Measurements from ENCODE around the gene ETV4. TPM values are rescaled to one million over a fixed set of nuclear protein-coding genes. Genes with fewer than 3 reads are reported as not detected.

ETV4 gene
- total RNA-seq, 1 experiment from 2014 or later = 37.8 TPM

DNA sequence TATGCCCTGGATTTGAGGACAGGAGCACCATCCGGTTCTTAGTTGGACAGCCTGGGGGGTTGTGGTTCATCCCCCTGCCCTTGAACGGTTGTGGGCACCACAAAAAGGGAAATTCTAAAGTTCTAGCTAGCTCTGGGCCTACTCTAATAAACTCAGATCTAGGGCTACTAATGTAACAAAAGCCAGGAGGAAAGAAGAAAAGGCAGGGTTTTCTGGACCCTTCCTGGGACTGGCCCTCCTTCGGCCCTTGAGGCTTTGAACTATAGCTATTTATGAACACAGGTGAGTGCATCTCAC, 15.1 kb downstream of the ETV4 start:
- peaks cover 46% of the 10 kb centered on the region for H3K36me3 Mint-ChIP-seq (ENCODE audit: insufficient read depth, unreplicated experiment)
- POLR2A ChIA-PET = no interaction called here
- Histone ChIP-seq H3K27me3 (replicated peaks; ENCODE audit: control insufficient read depth, insufficient read depth, low read length) (no peaks in the 10 kb centered on the region), H3K9me3 (no peaks in the 10 kb centered on the region), H3K4me1 (peaks cover 10% of the 10 kb centered on the region), H3K4me3 (ENCODE audit: low read depth, low read length) (no peak overlapping the region), H3K36me3 (ENCODE audit: control insufficient read depth, insufficient read depth, low read length) (peaks cover 2% of the 10 kb centered on the region; the same call in 1 of the 2 replicates)
- TF ChIP-seq, protein P1, sequence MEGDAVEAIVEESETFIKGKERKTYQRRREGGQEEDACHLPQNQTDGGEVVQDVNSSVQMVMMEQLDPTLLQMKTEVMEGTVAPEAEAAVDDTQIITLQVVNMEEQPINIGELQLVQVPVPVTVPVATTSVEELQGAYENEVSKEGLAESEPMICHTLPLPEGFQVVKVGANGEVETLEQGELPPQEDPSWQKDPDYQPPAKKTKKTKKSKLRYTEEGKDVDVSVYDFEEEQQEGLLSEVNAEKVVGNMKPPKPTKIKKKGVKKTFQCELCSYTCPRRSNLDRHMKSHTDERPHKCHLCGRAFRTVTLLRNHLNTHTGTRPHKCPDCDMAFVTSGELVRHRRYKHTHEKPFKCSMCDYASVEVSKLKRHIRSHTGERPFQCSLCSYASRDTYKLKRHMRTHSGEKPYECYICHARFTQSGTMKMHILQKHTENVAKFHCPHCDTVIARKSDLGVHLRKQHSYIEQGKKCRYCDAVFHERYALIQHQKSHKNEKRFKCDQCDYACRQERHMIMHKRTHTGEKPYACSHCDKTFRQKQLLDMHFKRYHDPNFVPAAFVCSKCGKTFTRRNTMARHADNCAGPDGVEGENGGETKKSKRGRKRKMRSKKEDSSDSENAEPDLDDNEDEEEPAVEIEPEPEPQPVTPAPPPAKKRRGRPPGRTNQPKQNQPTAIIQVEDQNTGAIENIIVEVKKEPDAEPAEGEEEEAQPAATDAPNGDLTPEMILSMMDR (IDR thresholded peaks at IDR 0.05; ENCODE audit: insufficient read depth in 1 of 2, low read depth in 1 of 2, low read length in 1 of 2, severe bottlenecking in 1 of 2, unreplicated experiment in 1 of 2) = no peak
- H3K27me3 Mint-ChIP-seq (ENCODE audit: insufficient read depth, unreplicated experiment) = no peaks in the 10 kb centered on the region
- intact Hi-C loops (cut with micrococcal nuclease; ENCODE audit: unreplicated experiment) = no loop called here
- H3K9me3 Mint-ChIP-seq (ENCODE audit: unreplicated experiment) = no peaks in the 10 kb centered on the region
- no TSS peak for BruUV-seq (replicated peaks)
- H3K4me1 Mint-ChIP-seq (ENCODE audit: low read depth, unreplicated experiment) = peaks cover under 1% of the 10 kb centered on the region
- no peak overlapping the region for H3K4me3 Mint-ChIP-seq (ENCODE audit: unreplicated experiment)
- no peak overlapping the region for H3K27ac Mint-ChIP-seq (ENCODE audit: unreplicated experiment)
- DNase-seq = no peak
- CTCF ChIA-PET = no interaction called here

GRCh38 chr17:43530288-43531081, 15.7 kb downstream of the ETV4 start:
- Histone ChIP-seq H3K27me3 (replicated peaks; ENCODE audit: control insufficient read depth, insufficient read depth, low read length) (no peaks in the 10 kb centered on the region), H3K9me3 (no peaks in the 10 kb centered on the region), H3K4me1 (peaks cover 12% of the 10 kb centered on the region), H3K4me3 (ENCODE audit: low read depth, low read length) (no peak overlapping the region), H3K36me3 (ENCODE audit: control insufficient read depth, insufficient read depth, low read length) (peaks cover 2% of the 10 kb centered on the region; the same call in 1 of the 2 replicates)
- Mint-ChIP-seq H3K9me3 (ENCODE audit: unreplicated experiment) (no peaks in the 10 kb centered on the region), H3K4me1 (ENCODE audit: low read depth, unreplicated experiment) (no peaks in the 10 kb centered on the region), H3K27ac (ENCODE audit: unreplicated experiment) (peak overlapping the region; percentile 24), H3K27me3 (ENCODE audit: insufficient read depth, unreplicated experiment) (no peaks in the 10 kb centered on the region), H3K36me3 (ENCODE audit: insufficient read depth, unreplicated experiment) (peaks cover 47% of the 10 kb centered on the region), H3K4me3 (ENCODE audit: unreplicated experiment) (no peak overlapping the region)
- POLR2A ChIA-PET = no interaction called here
- intact Hi-C loops (cut with micrococcal nuclease; ENCODE audit: unreplicated experiment) = no loop called here
- CTCF ChIA-PET = no interaction called here
- BruUV-seq (replicated peaks) = no TSS peak
- TF ChIP-seq, protein P1 (IDR thresholded peaks at IDR 0.05; ENCODE audit: insufficient read depth in 1 of 2, low read depth in 1 of 2, low read length in 1 of 2, severe bottlenecking in 1 of 2, unreplicated experiment in 1 of 2) = no peak
- peak in 1 of 2 experiments; percentile 51 for DNase-seq

DNA sequence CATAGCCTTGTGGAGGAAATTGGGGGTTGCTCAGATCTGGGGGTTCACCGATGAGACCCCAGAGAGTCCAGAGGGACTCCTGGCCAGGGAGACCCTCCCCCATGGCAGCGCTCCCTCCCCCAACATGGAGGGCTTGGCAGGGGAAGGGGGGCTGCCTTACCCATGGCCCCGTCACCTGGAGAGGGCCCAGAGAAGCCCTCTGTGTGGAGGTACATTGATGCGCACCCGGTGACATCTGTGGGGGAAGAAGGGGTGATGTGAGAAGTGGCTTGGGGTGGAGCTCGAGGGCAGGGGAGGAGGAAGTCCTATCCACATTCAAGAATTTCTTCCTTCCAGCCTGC, 16.2 kb downstream of the ETV4 start:
- H3K4me3 Mint-ChIP-seq (ENCODE audit: unreplicated experiment) = no peak overlapping the region
- no peaks in the 10 kb centered on the region for H3K4me1 Mint-ChIP-seq (ENCODE audit: low read depth, unreplicated experiment)
- no peak overlapping the region for H3K4me3 ChIP-seq (ENCODE audit: low read depth, low read length)
- no peaks in the 10 kb centered on the region for H3K27me3 ChIP-seq (replicated peaks; ENCODE audit: control insufficient read depth, insufficient read depth, low read length)
- BruUV-seq (replicated peaks) = no TSS peak
- peaks cover 51% of the 10 kb centered on the region for H3K36me3 Mint-ChIP-seq (ENCODE audit: insufficient read depth, unreplicated experiment)
- intact Hi-C loops (cut with micrococcal nuclease; ENCODE audit: unreplicated experiment) = no loop called here
- no peak for DNase-seq
- CTCF ChIA-PET = no interaction called here
- peaks cover 14% of the 10 kb centered on the region for H3K4me1 ChIP-seq
- no peaks in the 10 kb centered on the region for H3K27me3 Mint-ChIP-seq (ENCODE audit: insufficient read depth, unreplicated experiment)
- POLR2A ChIA-PET = no interaction called here
- H3K9me3 ChIP-seq = no peaks in the 10 kb centered on the region
- H3K36me3 ChIP-seq (ENCODE audit: control insufficient read depth, insufficient read depth, low read length) = peaks cover 2% of the 10 kb centered on the region; the same call in 1 of the 2 replicates
- TF ChIP-seq, protein P1 (IDR thresholded peaks at IDR 0.05; ENCODE audit: insufficient read depth in 1 of 2, low read depth in 1 of 2, low read length in 1 of 2, severe bottlenecking in 1 of 2, unreplicated experiment in 1 of 2) = no peak
- H3K9me3 Mint-ChIP-seq (ENCODE audit: unreplicated experiment) = no peaks in the 10 kb centered on the region
- peak overlapping the region; percentile 24 for H3K27ac Mint-ChIP-seq (ENCODE audit: unreplicated experiment)
